NCI-H1694 treated with DMSO at 0.1 percent for 48 hours (cell line): Measurements from ENCODE around the gene BATF.

Source experiments
- DNase-seq: peaks from one replicate; lab custom pipeline; 2025; lab: John Stamatoyannopoulos, UW

BATF gene

DNA sequence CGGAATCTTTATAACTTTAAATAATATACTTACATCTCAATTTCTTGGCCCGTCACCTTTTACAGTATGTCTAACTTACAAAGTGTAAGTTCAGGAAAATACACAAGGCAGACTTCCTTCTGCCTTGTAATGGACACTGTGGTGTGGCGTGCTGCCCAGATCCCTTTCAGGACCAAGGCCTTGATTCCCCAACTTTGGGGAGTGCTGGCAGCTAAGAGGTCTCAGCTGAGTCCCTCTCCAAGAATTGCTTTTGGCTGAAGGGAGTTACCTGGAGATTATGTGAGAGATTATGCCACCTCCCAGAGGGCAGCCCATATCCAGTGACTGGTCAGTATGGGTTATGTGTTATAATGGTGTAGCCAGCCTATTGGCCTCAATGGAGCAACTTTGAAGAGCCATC is 21.2 kb upstream of the BATF start:
- DNase-seq: no peak

DNA sequence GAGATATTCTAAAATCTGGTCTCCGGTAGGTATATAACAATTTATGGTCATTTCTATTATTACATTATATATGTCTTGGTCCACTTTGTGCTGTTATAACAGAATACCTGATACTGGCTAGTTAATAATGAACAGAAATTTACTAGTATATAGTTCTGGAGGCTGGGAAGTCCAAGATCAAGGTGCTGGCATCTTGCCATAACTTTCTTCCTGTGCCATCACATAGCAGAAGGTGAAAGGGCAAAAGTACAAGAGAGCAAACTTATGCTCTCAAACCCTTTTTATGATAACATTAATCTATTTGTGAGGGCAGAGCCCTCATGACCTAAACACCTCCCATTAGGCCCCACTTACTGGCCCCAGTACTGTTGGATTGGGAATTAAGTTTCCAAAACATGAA is 17.9 kb upstream of the BATF start:
- no peak for DNase-seq

DNA sequence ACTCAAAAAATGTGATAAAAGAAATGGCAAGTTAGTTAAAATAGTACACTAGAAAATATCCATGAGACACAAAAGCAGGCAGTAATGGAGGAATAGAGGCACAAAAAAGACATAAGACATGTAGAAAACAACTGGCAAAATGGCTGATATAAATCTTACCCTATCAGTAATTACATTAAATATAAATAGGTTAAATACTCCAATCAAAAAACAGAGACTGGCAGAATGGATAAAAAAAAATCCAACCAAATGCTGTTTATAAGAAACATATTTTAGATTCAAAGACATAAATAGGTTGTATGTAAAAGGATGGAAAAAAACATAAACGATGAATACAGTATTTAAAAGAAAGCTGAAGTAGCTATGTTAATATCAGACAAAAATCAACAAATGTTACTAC is 15.3 kb upstream of the BATF start:
- no peak for DNase-seq

DNA sequence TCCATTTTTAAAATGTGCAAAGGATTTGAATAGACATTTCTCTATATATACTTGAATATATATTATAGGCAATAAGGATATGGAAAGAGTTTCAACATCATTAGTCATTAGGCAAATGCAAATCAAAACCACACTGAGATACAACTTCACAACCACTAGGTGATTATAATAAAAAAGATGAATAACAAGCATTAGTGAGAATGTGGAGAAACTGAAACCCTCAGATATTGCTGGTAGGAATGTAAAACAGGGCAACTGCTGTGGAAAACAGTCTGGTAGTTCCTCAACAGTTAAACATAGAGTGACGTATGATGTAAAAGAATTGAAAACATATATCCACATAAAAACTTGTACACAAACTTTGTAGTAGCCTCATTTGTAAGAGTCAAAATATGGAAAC is 11.7 kb upstream of the BATF start:
- no peak for DNase-seq

DNA sequence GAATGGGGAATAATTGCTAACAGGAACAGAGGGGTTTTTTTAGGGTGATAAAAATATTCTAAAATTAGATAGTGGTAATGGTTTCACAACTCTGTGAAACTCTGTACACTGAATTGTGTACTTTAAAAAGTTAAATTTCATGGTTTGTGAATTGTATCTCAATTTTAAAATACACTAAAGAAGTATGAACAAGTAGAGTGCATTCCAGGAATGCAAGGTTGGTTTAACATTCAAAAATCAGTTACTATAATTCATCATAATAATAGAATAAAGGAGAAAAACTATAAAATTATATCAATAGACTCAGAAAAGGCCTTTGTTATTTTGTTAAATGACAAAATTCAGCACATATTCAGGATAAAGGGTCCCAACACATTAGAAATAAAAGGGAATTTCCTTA is 11.1 kb upstream of the BATF start:
- DNase-seq: no peak

DNA sequence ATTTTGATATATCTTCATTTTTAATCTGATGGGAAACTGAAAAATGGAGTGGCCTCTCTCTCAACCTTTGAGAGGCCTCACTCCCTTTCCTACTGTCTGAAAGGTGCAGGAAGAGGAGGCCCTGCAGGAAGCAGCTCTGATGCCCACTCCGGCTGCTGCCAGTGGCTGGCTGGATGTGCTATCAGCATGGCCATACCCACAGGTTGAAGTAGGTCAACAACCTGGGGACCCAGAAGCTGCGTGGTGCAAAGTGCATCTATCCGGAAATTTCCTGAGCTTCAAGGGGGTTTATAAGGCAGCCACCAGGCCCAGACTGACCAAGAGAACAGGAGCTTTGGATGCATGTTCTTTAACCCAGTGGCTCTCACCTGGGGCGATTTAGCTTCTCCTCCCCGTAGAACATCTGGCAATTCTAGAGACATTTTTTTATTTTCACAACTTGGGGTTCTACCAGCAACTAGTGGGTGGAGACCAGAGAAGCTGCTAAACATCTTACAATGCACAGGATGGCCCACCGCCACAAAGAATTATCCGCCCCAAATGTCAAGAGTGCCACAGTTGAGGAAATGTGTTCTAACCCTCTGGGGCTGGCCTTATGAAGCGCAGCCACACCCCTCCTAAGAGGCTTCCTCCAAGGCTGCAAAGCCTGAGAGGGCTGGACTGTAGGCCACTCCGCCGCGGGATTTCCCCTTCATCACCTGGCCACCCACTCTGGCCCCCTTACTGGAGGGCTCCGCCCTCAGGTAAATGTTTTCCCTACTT is 8.2 kb upstream of the BATF start:
- DNase-seq: no peak

DNA sequence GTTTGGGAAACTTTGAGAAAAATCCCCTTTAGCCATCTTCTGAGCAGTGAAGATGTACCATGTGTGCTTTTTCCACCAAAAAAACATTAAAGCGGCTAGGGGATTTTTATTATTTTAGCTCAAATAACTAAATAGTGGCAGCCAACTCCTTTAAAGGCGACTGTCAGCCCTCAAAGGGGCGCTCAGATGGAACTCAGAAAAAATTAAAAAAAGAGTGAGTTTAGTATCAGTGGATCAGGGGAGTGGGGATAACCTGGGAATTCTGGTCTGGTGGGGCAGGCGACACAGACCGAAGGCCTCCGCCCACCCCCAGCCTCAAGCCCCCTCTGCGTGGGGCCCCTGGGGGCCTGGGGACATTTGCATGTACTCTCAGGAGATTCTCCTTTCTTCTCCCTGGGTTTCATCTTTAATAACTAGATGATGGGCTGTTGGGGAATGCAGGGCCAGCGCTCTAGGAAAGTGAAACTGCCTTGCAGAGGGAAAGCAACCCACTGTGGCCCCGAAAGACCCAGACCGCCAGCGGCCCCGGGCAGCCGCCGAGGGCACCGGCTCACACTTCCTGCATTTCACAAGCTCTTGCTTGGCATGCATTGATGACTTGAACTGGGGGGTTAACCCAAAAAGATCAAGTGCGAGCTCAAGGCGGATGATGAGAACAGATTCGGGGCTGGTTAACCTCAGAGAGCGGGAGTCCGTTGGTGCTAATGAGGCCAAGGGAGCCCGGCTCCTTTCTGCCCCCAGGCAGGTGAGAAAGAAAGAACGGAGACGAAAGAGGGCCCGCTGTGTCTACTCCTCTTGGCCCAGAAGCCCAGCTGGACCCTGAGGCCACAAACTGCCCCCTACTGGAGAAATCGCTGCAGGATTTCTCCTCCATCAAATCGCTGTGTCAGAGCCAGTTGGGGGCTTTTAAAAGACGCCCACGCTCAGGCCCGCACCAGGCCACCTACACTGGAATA is 7.3 kb upstream of the BATF start:
- DNase-seq: no peak

DNA sequence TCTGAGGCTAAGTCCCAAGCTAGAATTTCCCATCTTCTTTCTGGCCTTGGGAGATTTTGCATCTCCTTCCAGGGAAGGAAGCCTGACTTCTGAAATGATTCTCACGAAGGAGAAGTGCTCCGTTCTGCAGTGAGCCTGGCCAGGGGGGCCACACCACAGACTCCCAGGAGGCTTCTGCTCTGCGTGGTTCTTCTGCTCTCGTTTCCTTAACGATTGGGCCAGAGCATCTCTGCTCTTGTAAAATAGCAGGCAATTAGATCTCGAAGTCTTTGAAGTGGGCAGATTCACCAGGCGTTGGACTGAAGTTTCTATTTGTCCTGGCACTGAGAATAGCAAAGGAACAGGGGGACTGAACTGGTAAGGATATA is 6.7 kb upstream of the BATF start:
- DNase-seq: no peak

DNA sequence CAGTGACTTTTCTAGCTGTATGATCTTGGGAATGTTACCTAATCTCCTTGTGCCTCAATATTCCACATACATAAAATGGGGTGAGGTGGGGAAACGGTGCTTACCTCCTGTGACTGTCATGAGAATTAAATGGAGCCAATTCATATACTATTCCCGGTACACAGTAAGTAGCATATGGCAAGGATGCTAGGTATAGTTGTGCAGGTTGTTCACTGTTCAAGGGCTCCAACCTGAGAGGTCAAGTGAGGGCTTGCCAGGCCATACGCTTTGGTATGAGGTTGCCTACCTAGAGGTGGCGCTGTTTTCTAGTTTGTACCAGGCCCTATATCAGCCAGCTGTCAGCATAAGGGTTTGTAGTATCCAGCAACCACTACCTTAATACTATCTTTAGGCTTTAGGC is 3.6 kb upstream of the BATF start:
- DNase-seq: peak; percentile 14

DNA sequence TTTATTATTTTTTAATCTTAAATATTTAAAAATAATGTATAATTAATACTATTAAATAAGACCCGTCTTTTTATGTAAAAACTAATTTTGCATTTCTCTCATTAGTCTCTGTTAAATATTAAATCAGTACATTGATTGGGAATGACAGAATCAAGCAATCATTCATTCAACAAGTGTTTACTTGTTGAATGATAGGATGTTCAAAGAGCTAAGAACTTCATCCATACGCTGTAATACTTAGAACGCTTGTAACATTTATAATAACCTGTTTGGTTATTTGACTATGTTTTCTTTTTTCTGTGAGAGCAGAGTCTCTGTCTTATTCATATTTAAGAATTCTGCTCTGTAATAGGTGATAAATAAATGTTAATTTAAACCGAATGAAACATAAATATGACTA is 2.9 kb upstream of the BATF start:
- DNase-seq: no peak

DNA sequence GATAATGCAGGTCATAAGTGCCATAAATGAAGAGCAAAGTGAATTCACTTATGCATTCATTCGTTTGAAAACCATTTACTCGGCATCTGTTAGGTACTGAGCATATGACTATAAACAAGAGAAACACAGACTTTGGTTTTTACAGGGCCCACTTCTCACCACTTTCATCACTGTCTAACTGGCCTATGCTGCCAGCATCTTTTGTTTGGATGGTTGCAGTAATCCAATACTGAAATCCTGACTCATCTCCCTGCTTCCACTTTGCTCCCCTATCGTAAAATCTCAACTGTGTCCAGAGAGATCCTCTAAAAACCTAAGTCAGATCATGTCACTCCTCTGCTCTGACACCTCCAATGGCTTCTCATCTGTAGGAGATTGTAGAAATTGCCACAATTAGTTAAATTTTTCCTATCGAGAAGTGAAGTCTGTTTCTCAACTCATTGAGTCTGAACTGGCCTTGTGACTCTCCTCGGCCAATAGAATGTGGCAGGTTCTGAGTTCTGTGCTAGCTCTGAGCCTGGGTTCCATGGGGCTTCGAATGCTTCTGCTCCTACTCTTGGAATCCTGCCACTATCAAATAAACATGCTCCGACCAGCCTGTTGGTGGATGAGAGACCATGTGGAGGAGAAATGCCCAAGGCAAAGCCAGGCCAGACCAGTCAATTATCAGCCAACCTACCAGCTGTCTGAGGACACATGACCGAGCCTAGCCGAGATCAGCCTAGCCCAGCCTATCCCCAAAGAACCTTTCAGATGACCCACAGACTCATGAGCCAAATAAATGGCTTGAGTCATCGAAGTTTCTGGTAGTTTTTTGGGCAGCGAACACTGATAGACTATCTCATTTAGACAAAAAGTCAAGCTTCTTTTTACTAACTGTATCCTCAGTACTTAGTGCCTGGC is 2.2 kb upstream of the BATF start:
- DNase-seq: no peak

DNA sequence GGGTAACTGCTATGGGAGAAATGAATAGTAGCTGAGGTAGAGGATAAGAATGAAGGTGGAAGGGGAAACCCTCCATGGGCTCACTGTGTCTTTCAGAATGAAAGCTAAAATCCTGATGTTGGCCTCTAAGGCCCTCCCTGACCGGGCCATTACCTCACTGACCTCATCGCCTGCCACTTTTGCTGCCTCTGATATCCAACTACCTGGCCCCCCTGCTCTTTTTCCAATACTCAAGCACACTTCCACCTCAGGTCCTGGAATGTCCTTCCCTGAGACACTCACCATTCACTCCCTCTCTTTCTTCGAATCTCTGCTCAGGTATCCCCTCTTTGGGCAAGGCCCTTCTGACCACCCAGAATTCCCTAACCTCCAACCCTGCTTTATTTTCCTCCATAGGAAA is 1.4 kb upstream of the BATF start:
- DNase-seq: no peak

DNA sequence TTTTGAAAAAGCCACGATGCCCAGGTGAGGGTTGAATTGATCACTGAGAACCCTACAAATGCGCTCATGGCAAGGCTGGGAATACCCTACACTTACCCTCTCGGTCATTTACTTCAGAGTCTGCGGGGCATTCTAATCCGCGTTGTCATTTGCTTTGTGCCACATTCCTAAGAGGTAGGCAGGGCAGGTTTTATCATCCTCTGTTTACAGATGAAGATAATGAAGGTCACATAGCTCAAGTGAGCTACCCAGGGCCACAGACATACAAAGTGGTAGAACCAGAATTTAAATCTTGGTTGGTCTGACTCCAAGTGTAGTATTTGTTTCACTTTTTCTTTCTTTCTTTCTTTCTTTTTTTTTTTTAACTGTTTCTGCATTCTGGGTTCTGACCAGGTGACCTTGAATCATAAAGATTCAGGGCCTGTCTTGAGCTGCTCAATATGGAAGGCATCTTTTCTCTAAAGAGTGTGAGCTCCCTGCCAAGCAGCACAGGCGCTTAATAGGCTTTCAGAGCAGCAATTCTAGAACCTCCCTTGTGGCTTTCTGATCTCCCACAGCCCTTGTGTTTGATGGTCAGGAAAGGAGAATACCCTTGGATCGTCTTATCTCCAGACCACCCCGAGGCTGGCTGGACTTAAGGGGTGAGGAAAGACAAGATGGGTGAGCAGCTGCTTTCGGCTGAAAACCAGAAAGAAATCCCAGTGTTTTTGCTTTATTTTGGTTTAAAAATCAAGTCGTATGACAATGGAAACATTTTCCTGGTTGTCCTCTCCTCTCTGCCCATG is 662 bp upstream of the BATF start:
- no peak for DNase-seq

DNA sequence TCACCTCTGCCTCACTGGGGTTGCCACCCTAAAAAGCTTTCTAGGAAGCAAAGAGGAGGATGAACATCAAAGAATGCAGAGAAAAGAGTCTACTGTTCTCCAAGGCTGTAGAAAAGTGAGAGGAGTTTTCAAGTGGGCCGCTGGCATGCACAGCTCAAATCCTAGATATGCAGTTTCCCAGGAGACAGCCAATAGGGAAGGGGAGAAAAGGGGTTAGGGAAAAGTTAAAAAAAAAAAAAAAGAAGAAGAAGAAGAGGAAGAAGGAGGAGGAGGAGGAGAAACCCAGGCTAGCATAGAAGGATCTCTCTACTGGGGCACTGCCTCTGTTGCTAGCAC is 682 bp downstream of the BATF start:
- no peak for DNase-seq

DNA sequence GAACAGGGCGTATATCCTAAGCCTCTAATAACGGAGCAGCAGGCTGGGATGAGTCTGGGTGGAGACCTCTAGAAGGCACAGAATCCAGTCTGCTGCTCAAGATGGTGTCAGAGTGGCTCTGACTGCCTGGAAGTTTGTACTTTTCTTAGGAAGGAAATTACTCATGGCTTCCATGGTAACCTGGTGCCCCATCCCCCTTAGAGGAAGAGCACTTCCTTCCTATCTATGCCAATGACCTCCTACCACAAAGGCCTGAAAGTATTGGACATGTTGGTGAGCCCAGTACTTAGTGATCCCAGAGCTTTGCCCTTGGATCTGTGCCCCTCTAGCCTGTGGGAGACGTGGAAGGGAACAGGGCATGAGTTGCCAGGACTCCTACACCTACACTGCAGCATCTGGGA is 1.5 kb downstream of the BATF start:
- DNase-seq: no peak

DNA sequence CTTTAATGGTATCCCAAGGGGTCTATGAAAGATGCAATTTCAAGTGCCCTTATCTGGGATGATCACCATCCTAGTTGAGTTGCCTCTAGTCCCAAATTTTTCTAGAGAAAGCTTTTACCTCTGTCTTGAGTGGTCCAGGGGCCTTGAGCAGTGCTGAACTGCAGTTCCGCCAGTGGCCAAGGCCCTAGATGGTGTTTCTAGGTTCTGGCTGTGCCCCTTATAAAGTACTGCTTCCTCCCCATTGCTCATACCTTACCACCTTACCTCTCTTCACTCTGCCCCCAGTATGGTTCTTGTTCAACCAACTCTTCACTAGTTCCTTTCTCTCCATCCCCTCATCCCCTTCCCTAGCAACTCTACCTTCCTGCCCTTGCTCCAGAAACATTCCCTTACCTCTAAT is 3.7 kb downstream of the BATF start:
- DNase-seq: no peak

DNA sequence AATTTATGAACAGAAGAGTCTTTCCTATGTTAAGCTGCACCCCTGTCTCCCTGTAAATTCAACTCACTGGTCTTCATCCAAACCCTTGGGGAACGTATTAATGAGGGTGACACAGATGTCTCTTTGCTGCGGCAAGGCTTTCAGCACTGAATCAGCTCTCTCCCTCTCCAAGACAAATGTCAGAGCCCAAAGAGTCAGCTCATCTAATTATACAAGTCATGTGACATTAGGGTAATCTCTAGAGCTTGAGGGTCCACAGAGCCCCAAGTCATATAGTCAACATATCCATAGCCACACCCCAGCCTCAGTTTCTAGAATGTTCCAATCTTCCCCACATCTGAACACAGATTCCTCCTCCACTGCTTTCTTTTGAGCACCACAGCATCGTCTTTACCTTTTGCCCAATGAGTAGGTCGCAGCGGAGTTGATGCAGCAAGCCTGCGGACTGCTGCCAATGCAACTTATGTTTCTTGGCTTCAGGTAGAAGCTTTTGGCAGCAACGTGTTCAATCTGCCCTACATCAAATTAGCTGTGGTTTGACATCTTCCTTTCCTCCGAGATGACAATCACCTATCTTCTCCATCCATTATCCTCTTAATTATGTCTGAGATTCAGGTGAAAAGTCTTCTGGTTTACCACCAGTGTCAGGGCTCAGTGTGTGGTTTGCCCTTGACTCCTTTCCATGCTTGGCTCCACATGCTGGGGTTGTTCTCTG is 5.3 kb downstream of the BATF start:
- DNase-seq: no peak

DNA sequence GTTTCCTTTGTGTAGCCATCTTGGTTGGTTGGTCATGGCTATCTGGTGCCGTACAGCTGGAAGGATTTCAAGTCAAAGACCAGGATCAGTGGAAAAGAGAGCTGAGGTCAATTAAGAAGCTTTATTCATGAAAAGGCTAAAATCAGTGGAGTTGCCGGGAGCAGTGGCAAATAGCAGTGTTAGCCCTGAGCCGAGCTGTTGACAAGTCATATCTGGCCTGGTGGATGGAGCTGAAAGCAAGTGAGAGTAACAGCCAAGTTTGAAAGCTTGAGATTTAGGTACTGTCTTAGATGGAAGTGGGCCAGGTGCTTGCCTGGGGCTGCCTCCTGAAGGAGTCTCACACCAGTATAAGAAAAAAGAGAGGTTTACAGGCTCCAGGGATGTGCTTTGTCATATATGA is 9.0 kb downstream of the BATF start:
- no peak for DNase-seq

DNA sequence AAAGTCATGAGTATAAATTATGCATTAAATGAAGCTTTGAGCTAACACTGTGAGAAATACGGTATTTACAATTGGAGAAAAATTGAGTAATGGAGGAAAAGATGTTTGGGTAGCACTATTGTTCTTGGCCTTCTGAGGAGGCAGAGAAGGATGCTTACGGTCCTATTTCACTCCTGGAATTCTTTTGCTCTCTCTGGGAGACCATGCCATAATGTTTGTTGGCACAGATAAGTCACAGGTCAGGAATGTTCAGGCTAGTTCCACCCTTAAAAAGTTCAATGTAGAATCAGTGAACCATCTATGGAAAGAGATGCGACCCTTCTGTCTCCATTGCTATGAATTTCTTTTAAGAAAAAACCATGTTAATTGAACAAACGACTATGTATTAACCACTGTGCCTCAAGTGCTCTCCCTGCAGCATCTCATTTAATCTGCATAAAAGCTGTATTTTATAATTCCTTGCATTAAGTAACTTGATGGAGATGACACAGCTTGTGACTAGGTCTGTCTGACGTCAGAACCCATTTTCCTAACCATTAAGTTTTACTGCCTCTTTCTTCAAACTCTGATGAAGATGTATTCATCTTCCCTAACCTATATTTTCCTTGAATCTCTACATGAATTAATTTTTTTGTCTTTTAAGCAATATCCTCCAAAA is 9.5 kb downstream of the BATF start:
- no peak for DNase-seq

DNA sequence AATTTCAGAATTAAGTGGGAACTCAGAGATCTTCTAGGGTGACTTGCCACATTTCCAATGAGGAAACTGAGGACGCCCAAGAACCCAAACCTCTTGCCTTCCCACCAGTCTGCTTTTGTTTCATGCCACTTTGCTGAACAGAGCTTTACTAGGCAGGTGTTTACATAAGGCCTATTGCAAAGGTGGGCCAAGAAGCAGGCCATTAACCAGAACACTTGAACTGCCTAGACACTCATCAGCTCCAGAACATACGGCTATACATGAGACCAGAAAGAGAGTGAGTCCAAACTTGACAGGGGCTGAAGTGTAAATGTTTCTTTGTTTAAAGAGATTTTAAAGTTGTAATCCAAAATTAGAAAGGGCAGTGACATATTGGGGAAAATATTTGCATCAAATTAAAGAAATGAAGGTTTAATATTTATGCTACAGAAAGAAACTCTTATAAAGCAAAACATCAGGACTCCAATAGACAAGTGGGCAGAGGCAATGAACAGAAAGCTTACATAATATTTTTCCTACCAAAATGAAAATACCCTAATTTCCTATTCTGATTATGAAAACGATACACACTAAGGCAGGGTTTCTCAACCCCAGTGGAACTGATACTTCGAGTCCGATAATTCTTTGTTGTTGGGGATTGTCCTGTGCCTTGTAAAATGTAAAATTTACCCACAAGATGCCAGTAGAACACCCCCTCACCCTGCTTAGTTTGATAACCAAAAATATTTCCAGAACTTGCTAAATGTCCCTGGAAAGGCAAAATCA is 11.7 kb downstream of the BATF start:
- DNase-seq: no peak
